DMS 273 treated with DMSO at 0.1 percent for 48 hours (cell line): Measurements from ENCODE around the gene BACH1.

Source experiments
- DNase-seq: peaks from one replicate; lab custom pipeline; 2025; lab: John Stamatoyannopoulos, UW

BACH1 gene

DNA sequence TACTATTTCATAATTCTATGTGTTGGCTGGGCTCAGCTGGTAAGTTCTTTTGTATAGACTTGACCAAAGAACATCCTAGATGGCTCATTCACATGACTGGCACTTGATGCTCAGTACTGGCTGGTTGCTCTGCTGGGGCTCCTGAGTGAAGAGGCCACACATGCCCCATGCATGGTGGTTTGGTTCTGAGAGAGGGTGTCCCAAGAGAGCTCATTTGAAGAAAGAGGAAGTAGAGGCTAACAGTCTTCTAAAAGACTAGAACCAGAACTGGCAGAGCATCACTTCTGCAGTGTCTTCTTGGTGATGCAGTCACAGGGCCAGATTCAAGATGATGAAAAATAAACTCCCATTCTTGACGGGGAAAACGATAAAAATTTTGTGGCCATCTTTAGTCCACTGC is 5.2 kb upstream of the BACH1 start:
- no peak for DNase-seq

GRCh38 chr21:29295066-29295650 is 3.6 kb upstream of the BACH1 start:
- no peak for DNase-seq

GRCh38 chr21:29296446-29296845 is 2.3 kb upstream of the BACH1 start:
- no peak for DNase-seq

DNA sequence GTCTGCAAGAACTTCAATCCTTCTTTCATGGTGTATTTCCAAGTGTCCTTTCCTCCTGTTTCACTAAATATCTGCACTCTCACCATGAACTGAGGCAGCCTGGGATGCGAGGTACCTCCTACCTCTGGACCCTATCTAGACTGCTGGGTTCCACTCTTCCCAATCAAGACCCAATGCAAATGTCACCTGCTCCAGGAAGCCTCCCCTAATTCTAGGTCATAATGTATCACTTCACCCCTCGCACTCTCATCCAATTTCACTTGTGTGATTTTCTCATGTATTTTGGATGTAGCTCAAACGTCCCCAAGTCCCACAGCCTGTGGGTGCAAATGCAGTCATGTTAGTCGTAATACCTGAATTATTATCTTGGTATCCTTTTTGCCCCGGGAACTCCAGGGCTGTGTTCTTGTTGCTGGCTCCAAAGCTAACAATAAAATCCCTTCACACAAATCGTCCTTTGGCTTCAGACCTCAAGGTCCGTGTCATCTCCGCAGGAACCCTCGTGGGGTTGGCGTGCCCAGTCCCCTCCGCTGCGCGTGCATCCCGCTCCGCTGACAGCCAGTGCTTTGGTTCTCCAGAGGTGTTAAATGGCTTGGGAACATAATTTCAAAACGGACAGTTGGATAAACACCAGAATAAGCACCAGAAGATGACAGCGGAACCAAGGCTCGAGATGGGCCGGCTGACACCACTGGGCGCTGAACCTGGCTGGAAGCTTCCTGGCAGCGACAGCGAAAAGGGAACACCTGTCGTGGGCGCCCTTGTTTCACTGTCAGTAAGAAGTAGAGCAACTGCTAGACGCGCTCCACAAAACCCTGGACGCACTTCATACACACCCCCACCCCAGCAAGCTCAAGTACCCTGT is 1.0 kb upstream of the BACH1 start:
- no peak for DNase-seq

GRCh38 chr21:29299046-29299915 is 559 bp downstream of the BACH1 start:
- no peak for DNase-seq

GRCh38 chr21:29299916-29300806 is 1.4 kb downstream of the BACH1 start:
- DNase-seq, result peak; percentile 90

GRCh38 chr21:29300807-29301138 is 2.1 kb downstream of the BACH1 start:
- DNase-seq, result peak; percentile 42

- DNase-seq, result no peak
Measured at GRCh38 chr21:29301691-29302090, 3.0 kb downstream of the BACH1 start.

DNA sequence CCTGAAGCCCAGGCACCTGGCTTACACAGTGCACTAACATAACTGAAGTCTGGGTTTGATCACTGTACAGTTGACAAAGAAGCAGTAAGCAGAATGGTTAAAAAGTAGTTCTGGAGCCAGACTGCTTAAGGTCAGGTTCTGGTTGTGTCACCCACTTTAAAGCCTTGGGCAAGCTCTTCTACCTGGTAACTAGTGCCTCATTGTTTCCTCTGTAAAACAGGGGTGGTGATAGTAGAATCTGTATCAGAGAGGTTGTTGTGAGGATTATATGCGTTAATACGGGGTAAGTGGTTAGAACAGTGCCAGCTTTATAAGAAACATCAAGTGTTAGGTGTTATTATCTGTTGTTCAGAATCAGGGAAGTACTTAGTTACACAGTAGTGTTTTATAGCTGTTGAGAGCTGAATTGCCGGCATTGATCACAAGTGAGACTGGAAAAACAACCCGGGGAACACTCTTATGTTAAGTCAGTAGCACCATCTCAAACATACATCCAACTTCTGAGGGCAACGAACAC is 3.7 kb downstream of the BACH1 start:
- no peak for DNase-seq

GRCh38 chr21:29303288-29303687 is 4.6 kb downstream of the BACH1 start:
- no peak for DNase-seq

DNA sequence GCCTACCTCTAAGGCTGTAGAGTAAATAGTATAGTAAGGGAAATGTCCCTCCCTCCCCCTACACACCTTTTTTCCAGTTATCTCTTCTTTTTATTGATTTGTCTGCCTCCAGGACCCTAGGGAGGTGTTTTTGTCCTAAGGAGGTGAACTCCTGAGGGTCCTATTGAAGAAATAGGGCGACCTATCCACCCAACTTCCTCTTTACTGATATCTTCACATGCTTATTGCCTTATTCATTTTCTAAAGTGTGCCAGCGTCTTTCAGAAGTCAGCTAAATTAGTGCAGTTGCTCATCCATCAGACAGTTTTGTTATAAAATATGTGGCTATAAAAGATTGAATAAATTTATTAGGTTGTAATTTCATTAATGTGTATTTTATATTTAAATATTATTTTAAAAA is 5.9 kb downstream of the BACH1 start:
- DNase-seq, result no peak

- no peak for DNase-seq
Measured at GRCh38 chr21:29305068-29305467, 6.3 kb downstream of the BACH1 start.

DNA sequence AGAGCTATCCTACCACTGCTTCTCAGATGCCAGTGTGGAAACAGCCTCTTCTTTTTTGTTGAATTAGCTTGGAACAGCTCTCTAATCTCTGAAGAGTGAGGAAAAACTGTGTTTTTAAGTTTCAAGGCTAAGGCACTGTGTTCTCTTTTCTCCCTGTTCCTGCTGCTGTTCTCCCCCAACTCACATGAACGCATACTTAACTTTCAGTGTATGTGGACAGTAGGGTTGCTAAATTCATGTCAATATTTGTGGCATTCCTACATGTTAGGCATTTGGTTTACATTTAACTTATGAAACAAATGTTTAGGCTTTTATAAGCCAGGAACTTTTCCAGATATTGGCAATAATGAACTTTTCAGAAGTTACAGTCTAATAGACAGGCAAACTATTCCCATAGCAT is 6.8 kb downstream of the BACH1 start:
- no peak for DNase-seq

GRCh38 chr21:29306920-29307319 is 8.2 kb downstream of the BACH1 start:
- no peak for DNase-seq

- DNase-seq, result no peak
Measured at GRCh38 chr21:29307718-29308455, 9.2 kb downstream of the BACH1 start.

DNA sequence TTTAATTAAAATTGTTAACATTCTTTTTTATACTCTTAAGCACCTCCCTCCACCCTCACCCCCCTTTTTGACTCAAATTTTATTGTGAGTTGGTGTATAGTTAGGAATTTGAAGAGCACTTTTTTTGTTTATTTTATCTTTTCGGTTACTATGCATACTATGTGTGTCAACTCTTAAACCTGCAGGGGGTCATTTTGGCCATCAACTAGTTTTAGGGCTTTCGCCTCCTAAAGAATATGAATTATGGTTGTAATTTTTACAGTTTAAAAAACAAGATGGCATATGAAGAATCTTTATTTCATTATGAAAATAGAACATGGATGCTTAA is 9.7 kb downstream of the BACH1 start:
- no peak for DNase-seq

- no peak for DNase-seq
Measured at GRCh38 chr21:29309703-29310102, 11.0 kb downstream of the BACH1 start.

- DNase-seq, result no peak
Measured at GRCh38 chr21:29311802-29312201, 13.1 kb downstream of the BACH1 start.

DNA sequence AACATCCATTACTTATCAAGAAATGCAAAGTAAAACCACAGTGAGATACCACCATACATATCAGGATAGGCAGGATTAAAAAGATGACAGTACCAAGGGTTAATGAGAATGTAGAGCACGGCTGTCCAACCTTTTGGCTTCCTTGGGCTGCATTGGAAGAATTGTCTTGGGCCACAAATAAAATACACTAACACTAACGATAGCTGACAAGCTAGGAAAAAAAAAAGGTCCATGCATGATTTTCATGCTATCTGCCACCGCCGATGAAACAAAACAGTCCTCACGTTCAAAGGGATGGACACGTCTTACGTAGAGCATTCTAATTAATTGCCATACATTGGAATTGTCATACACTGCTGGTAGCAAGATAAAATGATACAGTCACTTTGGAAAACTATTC is 14.3 kb downstream of the BACH1 start:
- no peak for DNase-seq

- no peak for DNase-seq
Measured at GRCh38 chr21:29313662-29314408, 15.1 kb downstream of the BACH1 start.
